Neural cell (in vitro differentiated cells): ENCODE results near the gene RAD23B. TPM values are rescaled to one million over a fixed set of nuclear protein-coding genes. Genes with fewer than 3 reads are reported as not detected.

ENCODE experiments used
- H2AFZ ChIP-seq: fragments of 200-600, 300-800 bp; sonication (generic), shearing (Covaris generic); 2 replicates; pipeline ENCODE4 v1.6.0; 2014; ENCODE audit warnings: low read depth, mild to moderate bottlenecking, antibody characterized with exemption, low read length, moderate library complexity
- H3F3A ChIP-seq: fragments of 200-600 bp; shearing (Covaris generic); 2 replicates; pipeline ENCODE4 v1.6.1; 2016; ENCODE audit warnings: mild to moderate bottlenecking, moderate library complexity, mixed read lengths, antibody characterized with exemption, low read length; ENCODE audit not compliant: insufficient read depth, poor library complexity, severe bottlenecking
- H3K27ac ChIP-seq: fragments of 200-600, 300-800 bp; sonication (generic), shearing (Covaris generic); 2 replicates; pipeline ENCODE4 v1.5.1; 2014; ENCODE audit warnings: mild to moderate bottlenecking, low read length, moderate library complexity
- H3K27me3 ChIP-seq: fragments of 300-800, 200-600 bp; sonication (generic), shearing (Covaris generic); 2 replicates; pipeline ENCODE4 v1.6.0; 2014; ENCODE audit warnings: mild to moderate bottlenecking, low read depth, low read length, moderate library complexity; ENCODE audit not compliant: insufficient read depth
- H3K36me3 ChIP-seq: fragments of 300-800, 200-600 bp; sonication (generic), shearing (Covaris generic); 2 replicates; pipeline ENCODE4 v1.5.1; 2014; ENCODE audit warnings: mild to moderate bottlenecking, antibody characterized with exemption, low read length, moderate library complexity; ENCODE audit not compliant: insufficient read depth
- H3K4me2 ChIP-seq: fragments of 300-800, 200-600 bp; sonication (generic), shearing (Covaris generic); 2 replicates; pipeline ENCODE4 v1.6.0; 2014; ENCODE audit warnings: mild to moderate bottlenecking, low read length
- H3K4me3 ChIP-seq: fragments of 300-800, 200-600 bp; sonication (generic), shearing (Covaris generic); 2 replicates; pipeline ENCODE4 v1.5.1; 2014; ENCODE audit warnings: mild to moderate bottlenecking, low read length, moderate library complexity
- H3K79me2 ChIP-seq: fragments of 200-600 bp; shearing (Covaris generic); replicated peaks from 2 replicates; pipeline ENCODE4 v1.6.0; 2014; ENCODE audit warnings: mild to moderate bottlenecking, low read length, moderate library complexity; ENCODE audit not compliant: insufficient read depth
- H3K9ac ChIP-seq: fragments of 300-800, 200-600 bp; sonication (generic), shearing (Covaris generic); 2 replicates; pipeline ENCODE4 v1.6.1; 2016; ENCODE audit warnings: mild to moderate bottlenecking, low read length, mixed read lengths
- H3K9me2 ChIP-seq: fragments of 200-600 bp; shearing (Covaris generic); 2 replicates; pipeline ENCODE4 v1.6.1; 2016; ENCODE audit warnings: mild to moderate bottlenecking, low read length, mixed read lengths; ENCODE audit not compliant: insufficient read depth
- H3K9me3 ChIP-seq: fragments of 200-600, 300-800 bp; sonication (generic), shearing (Covaris generic); 2 replicates; pipeline ENCODE4 v1.6.1; 2016; ENCODE audit warnings: mild to moderate bottlenecking, mixed run types, low read length, moderate library complexity, mixed read lengths
- H4K20me1 ChIP-seq: fragments of 200-600 bp; shearing (Covaris generic); 2 replicates; pipeline ENCODE4 v1.6.1; 2016; ENCODE audit warnings: mild to moderate bottlenecking, mixed run types; ENCODE audit not compliant: insufficient read depth
- CTCF ChIP-seq: fragments of 450-650 bp; IDR thresholded peaks from 2 replicates; pipeline ENCODE4 v1.5.1; 2014; ENCODE audit warnings: antibody characterized with exemption, mild to moderate bottlenecking, moderate library complexity; ENCODE audit not compliant: poor library complexity, severe bottlenecking
- EP300 ChIP-seq: fragments of 450-650 bp; conservative IDR thresholded peaks from 2 replicates; pipeline ENCODE4 v1.6.1; 2014; ENCODE audit warnings: antibody characterized with exemption, mild to moderate bottlenecking, moderate library complexity; ENCODE audit not compliant: poor library complexity, severe bottlenecking
- EZH2 ChIP-seq: fragments of 200-600, 300-800 bp; shearing (Covaris generic), sonication (generic); IDR thresholded peaks from 2 replicates; pipeline ENCODE4 v1.6.1; 2014; ENCODE audit warnings: antibody characterized with exemption, low read length, borderline replicate concordance, mild to moderate bottlenecking; ENCODE audit not compliant: insufficient read depth, poor library complexity, severe bottlenecking
- MXI1 ChIP-seq: fragments of 450-650 bp; conservative IDR thresholded peaks from 2 replicates; pipeline ENCODE4 v1.6.1; 2014; ENCODE audit warnings: antibody characterized with exemption, mild to moderate bottlenecking; ENCODE audit not compliant: poor library complexity, severe bottlenecking
- POLR2AphosphoS5 ChIP-seq: IDR thresholded peaks from 2 replicates; pipeline ENCODE4 v1.6.1; 2012
- RAD21 ChIP-seq: fragments of 450-650 bp; conservative IDR thresholded peaks from 2 replicates; pipeline ENCODE4 v1.6.1; 2014; ENCODE audit warnings: antibody characterized with exemption, mild to moderate bottlenecking, moderate library complexity
- SMC3 ChIP-seq: fragments of 450-650 bp; conservative IDR thresholded peaks from 2 replicates; pipeline ENCODE4 v1.6.1; 2014; ENCODE audit warnings: antibody characterized with exemption, mild to moderate bottlenecking, moderate library complexity; ENCODE audit not compliant: poor library complexity
- TAF1 ChIP-seq: IDR thresholded peaks from 2 replicates; pipeline ENCODE4 v1.6.1; 2012; ENCODE audit warnings: low read depth
- polyA plus RNA-seq: library from polyadenylated mRNA; depleted of rRNA; stranded (reverse); fragments of >200 nt; gene quantifications from 2 replicates; pipeline ENCODE4 v1.2.3, GENCODE V29; 2014
- TF ChIP-seq, protein P1 (sequence below): IDR thresholded peaks from 2 replicates; pipeline ENCODE4 v1.6.1; 2012; ENCODE audit warnings: borderline replicate concordance

Gene RAD23B
- polyA plus RNA-seq, 1 donor from 2014 or later: 97.3 TPM

- Histone ChIP-seq H3K27ac (no peak overlapping the region), H3F3A (no peaks in the 10 kb centered on the region), H3K4me2 (no peak overlapping the region), H3K9me3 (peaks cover 4% of the 10 kb centered on the region), H3K4me3 (no peak overlapping the region), H3K79me2 (peaks cover 20% of the 10 kb centered on the region), H3K36me3 (peaks cover 19% of the 10 kb centered on the region), H3K27me3 (no peaks in the 10 kb centered on the region), H3K9ac (no peak overlapping the region), H4K20me1 (no peaks in the 10 kb centered on the region), H2AFZ (no peak overlapping the region), H3K9me2 (no peaks in the 10 kb centered on the region)
- TF ChIP-seq TAF1: no peak
- TF ChIP-seq, protein P1, sequence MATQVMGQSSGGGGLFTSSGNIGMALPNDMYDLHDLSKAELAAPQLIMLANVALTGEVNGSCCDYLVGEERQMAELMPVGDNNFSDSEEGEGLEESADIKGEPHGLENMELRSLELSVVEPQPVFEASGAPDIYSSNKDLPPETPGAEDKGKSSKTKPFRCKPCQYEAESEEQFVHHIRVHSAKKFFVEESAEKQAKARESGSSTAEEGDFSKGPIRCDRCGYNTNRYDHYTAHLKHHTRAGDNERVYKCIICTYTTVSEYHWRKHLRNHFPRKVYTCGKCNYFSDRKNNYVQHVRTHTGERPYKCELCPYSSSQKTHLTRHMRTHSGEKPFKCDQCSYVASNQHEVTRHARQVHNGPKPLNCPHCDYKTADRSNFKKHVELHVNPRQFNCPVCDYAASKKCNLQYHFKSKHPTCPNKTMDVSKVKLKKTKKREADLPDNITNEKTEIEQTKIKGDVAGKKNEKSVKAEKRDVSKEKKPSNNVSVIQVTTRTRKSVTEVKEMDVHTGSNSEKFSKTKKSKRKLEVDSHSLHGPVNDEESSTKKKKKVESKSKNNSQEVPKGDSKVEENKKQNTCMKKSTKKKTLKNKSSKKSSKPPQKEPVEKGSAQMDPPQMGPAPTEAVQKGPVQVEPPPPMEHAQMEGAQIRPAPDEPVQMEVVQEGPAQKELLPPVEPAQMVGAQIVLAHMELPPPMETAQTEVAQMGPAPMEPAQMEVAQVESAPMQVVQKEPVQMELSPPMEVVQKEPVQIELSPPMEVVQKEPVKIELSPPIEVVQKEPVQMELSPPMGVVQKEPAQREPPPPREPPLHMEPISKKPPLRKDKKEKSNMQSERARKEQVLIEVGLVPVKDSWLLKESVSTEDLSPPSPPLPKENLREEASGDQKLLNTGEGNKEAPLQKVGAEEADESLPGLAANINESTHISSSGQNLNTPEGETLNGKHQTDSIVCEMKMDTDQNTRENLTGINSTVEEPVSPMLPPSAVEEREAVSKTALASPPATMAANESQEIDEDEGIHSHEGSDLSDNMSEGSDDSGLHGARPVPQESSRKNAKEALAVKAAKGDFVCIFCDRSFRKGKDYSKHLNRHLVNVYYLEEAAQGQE: no peak
- no peak for TF ChIP-seq EP300
- TF ChIP-seq EZH2: no peak
- no peak for TF ChIP-seq MXI1
- TF ChIP-seq SMC3: no peak
- no peak for TF ChIP-seq CTCF
- TF ChIP-seq RAD21: no peak
- TF ChIP-seq POLR2AphosphoS5: no peak
Observed at GRCh38 chr9:107323836-107324585, 40.9 kb downstream of the RAD23B start.

GRCh38 chr9:107325842-107326241 lies 42.8 kb downstream of the RAD23B start:
- Histone ChIP-seq H3K9ac (no peak overlapping the region), H3K27ac (no peak overlapping the region), H3K36me3 (peaks cover 19% of the 10 kb centered on the region), H3K27me3 (no peaks in the 10 kb centered on the region), H3K9me3 (peaks cover 4% of the 10 kb centered on the region), H3K9me2 (no peaks in the 10 kb centered on the region), H3K79me2 (peaks cover 15% of the 10 kb centered on the region), H4K20me1 (no peaks in the 10 kb centered on the region), H2AFZ (no peak overlapping the region), H3K4me2 (no peak overlapping the region), H3F3A (no peaks in the 10 kb centered on the region), H3K4me3 (no peak overlapping the region)
- TF ChIP-seq POLR2AphosphoS5: no peak
- TF ChIP-seq, protein P1: no peak
